ENCODE data around the gene FOXP1.

FOXP1 gene

DNA sequence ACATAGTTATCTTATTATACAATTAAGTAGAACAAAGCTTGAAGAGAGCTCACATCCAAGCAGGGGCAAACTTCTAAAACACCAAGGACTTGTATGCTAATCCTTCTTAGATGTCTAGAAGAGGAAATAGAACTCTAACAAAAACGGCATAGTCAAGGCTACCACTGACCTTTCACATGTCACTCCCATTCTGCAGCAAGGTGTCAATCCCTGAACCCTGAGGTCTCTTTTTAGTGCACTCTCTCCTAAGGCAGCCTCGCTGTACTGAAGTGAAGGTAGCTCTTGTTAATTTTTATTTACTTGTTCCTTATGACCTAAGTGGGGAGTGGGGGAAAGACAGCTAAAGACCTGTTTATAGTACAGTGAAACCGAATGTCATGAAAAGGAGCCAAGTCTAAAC, 506.5 kb downstream of the FOXP1 start:
- DNase-seq (ENCODE audit: low spot score): no peak

DNA sequence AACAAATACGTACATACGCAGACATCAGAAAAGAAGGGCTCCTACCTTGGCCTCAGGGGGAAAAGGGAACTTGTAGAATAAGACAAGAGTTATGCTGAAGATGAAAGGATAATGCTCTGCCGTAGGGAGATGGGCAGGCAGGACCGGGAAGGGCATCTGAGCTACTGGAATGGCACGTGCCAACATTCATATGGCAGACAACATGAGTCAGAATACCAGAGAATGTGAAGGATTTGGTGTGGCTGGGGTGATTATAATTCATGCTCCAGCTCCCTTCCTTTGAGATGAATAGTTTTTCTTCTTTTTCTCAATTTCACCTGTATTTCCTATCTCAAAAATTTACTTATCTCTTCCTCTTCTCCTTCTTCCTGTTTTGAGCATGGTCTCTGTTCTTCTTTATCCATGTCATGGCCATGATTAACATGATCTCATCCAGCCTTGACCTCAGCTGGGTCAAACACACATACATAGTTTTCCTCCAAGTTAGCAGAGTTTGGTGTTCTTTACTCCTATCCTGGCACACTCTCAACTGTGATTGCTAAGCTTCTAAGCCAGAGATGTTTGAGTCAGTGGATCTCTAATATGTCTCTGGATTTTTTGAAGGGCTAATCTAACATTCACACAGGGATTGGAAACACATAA, 507.0 kb downstream of the FOXP1 start:
- DNase-seq (ENCODE audit: low spot score): no peak

DNA sequence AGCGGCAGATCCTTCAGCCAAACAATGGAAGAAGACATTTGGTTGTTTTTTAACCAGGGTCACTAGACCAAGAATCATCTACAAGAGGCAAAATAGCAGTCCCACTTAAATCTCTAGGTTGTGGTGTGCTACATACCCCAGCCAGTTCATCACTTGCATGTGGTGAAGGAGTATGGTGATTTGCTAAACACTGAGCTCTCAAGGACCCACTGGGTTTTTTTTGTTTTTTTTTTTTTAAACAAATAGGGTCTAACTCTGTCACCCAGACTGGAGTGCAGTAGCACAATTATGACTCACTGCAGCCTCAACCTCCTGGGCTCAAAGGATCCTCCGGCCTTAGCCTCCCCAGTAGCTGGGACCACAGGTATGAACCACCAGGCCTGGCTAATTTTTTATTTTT, 508.0 kb downstream of the FOXP1 start:
- DNase-seq (ENCODE audit: low spot score): no peak

DNA sequence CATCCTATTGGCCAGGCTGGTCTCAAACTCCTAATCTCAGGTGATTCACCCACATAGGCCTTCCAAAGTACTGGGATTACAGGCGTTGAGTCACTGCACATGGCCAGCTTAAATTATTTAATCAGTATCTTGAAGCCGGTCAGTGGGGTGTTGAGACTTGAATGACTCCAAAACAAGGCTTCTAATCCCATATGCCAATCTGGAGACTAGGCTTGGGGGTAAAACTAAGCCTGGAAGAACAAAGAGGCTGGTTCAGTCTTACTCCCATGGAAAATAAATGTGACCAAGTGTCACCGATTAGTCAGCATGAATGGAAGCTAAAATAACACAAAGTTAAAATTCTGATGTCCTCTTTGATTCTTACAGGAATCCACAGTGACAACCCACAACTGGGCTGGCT, 509.1 kb downstream of the FOXP1 start:
- no peak for DNase-seq (ENCODE audit: low spot score)

DNA sequence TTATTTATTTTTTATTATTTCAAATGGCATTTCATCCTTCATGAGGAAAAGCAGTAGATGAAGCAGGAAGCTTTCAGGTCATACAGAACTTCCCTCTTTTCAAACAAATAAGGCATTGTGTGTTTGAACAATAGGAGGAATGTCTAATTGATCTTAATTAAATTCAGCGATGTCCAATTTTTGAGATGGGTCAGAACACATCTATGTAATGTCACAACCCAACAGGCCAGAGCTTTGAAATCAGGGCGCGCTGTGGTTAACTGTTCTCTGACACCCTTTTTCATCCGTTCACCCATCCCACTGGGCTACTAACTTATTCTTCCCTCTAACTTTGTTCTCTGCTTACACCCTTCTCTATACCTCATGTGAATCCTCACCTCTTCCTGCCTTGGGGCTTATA, 510.5 kb downstream of the FOXP1 start:
- no peak for DNase-seq (ENCODE audit: low spot score)

DNA sequence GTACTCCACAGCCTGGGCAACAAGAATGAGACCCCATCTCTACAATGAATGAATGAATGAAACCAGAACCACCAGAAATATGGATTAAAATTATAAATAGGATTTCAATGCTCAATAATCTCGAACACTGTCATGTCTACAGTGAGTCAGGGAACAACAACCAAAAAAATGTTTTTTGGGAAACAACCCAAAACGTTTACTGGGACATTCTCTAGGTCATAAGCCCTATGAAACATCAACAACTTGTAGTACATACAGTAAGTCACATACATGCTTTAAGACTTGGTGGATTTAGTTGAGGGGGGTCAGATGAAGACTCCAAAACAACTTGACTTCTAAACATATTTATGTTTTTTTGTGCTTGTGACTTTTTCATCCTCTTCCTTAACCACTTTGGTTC, 511.2 kb downstream of the FOXP1 start:
- no peak for DNase-seq (ENCODE audit: low spot score)

DNA sequence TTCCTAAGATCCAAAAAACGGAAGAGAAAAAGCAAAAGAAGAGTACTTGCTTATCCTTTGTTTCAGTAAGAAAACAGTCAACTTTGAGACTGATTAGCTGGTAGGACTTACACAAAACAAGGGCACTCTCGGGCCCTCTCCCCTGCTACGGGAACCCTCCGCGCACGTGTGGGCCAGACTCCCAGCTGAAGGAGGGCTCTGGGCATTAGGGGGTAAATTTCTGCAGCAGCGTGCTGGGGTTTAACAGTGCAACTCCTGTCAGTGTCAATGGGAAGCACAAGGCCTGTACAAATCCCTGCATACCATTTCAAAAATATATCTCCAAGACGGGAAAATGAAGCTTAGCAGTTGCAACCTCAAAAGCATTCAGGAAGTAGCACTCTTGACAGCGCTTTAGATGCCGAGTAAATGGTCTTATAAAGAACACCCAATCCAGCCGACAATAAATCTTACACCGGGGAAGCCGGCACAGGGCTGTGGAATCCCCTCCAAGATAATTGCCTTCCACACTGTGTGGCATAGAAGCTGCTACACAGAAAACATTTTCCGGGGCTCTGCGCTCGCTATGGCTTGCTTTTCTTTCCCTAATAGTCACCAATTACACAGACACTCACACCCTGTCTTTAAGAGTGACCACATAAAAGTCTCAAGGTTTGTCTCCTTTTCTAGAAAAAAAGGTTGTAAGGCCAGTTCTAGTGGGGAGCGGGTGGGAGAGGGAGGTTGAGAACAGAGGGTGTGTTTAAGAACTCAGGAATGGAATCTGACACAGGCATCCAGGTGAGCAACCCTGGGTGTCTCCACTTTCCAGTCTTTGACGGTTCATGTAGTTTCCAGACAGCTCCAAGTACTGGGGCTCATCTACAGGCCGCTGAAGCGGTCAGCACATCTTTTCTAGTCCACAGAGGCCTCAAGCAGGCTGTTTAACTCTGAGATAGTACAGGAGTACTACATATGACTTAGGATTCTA, 512.7 kb downstream of the FOXP1 start:
- no peak for DNase-seq (ENCODE audit: low spot score)

DNA sequence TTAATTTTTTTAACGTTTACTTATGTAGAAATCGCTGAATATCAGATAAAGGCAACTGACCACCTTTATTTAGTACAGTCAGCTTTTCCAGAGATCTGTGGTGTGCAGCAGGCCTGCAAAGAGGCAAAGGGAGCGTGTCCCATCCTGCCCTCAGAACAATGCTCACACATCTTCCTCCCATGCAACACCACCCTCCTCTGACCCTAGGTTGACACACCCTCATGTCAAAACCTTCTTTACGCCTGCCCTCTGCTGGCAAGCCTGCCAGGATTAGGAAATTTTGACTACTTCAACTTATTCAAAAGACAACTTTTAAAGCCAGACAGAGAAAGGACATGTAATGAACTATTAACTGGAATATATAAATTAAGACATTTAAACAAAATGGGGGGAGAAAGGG, 513.7 kb downstream of the FOXP1 start:
- no peak for DNase-seq (ENCODE audit: low spot score)

DNA sequence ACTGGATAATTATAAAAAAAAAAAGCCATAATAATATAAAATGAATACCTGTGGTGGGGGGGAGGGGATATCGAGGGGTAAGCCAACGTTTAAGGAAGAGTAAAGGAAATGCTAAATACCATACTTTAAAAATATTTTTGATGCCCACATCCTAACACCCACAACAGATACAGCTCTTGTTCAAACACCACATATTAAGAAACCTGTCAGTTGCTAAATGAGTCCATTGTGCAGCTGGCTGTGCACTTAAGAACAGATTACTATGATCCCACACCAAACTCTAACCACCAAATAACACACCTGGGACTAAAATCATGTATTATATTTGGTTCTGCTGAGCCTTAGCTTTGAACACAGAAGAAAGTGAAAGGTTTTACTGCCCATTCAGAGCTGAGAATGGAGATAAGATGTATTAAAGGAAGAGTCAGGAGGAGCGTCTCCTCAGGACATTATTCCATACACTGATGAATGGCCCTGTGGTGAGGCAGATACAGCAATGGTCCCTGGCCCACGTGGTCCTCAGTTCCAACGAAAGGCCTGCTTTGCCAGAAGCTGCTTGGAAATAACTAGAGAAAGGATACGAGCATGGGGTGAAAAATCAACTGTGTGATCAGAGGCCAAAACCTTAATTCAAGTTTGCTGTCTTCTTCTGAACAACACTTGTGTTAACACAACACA, 515.4 kb downstream of the FOXP1 start:
- DNase-seq (ENCODE audit: low spot score): no peak

DNA sequence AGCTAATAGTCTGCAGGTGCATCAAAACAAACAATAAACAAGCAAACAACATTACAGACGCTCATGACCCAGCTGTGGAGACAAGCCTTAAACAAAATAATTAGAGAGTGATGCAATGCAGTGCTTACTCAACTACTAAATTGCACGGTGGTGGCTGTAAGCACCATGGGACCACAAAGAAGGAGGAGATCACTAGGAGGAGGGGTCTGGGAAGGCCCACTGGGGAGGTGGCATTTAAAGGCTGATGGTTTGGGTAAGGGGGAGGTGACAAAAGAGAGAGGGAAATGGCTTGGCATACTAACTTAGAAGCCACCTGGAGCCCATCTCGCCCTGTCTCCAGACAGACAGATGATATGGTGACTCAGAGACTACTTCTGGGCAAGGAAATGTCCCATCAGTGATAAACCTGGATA, 516.7 kb downstream of the FOXP1 start:
- no peak for DNase-seq (ENCODE audit: low spot score)

DNA sequence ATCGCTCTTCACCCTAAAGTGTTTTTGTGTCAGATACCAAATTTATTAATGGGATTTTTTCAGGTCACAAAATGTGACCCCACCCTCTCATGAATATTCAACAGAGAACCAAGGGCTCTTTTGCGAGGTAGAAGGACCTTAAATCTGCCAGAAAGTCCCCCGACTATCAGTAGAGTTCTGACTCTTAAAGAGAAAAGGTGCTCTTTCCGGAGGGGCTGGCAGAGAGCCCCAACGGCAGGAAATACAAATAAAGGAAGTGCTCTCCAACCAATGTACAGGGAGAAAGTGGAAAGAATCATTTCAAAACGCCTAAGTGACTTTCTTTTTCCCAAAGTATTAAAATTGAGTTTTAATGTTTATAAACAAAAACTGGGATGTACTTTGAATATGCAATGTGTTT, 517.2 kb downstream of the FOXP1 start:
- DNase-seq (ENCODE audit: low spot score): no peak

DNA sequence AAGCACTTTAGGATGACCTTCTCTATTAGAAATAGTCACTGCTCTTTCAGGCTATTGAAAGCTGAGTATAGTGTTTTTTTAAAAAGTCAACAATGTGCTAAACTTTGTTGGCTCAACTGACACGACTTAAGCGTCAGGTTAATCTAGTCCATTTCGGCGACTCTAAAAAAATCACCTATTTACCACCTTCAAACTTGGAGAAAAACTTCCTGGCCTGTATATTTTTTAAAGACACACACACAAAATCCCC, 517.8 kb downstream of the FOXP1 start:
- DNase-seq (ENCODE audit: low spot score): no peak

DNA sequence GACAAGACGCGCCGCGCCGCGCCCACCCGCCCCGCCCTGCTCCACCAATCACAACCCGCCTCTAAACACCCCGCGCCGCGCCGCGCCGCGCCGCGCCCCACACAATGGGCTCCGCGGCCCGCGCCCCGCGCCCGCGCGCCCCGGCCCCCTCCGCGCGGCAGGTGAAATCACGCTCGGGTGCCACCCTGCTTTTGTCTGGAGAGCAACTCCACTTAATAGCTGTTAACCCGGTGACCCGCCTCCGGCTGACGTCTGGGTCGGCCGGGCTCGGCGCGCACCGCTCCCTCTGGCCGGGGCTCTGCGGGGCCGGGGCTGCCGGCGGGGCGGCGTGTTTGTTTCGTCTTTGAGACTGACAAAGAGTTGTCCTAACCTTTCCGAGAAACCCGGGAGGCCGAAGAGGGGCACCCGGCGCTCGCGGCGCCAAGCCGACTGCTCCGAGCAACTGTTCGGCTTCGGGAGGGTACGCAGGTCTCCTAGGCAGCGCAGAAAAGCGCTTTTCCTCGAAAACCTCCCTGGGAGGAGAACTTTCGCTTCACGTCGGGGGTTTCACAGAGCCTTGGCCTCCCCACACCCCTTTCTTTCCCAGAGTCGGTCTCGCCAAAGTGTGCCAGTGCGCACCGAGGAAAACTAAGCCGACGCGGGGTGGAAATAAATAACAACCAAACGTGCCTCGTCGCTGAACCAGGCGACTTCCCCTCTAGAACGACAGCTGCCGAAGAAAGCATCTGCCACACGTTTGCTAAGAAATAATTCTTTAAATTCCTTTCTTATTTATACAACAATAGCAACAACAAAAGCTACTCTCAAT, 518.4 kb downstream of the FOXP1 start:
- DNase-seq (ENCODE audit: low spot score): peak; percentile 80

DNA sequence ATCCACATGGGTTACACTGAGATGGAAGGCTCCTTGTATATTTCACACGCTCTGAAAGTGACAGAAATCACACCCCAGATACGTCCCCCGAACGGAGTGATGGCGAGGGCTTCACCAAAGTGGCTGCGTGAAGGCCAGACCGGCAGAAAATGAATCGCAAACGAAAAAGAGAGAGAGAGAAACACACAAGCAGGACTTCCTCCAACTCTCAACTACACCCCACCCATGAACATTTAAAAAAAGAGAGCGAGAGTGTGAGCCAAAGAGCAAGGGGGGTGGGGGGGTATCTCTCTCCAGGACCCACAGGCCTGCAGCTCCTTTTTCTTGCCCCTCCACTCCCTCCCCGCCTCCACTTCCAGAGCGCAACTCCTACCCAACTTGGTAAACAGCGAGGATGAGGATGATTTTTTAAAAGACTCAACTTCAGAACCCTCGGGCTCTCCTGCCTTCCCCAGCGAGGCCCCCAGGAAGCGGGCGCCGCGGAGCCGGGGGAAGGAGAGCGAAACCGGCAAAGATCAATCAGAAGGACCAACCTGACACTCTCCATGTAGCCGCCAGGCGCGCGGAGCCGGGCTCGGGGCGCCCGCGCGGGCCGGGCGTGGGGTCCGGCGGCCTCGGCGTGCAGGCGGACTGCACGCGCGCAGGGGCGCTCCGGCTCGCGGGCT, 519.1 kb downstream of the FOXP1 start:
- DNase-seq (ENCODE audit: low spot score): peak; percentile 83

DNA sequence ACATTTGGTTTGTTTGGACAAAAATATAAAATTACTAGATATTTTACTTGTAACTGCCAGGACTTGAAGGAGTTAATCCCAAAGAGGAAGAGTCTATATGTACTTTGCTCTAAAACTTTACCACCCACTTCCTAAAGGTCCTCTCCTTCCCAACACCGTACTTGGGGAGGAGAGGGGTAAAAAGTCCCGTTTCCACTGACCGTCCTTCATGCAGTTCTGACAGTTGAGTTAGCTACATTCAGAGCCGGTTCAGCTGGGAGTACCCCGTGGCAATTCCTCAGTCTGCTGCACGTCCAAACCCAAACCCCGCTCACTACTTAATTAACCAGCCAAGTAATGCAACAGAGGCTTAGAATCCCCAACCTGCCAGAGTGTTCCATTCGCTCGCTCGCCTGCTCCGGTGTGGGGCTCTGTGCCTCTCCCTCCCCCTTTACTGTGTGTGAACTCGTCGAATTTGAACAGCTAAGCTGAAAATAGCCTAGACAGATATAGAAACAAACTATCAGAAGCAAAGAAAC, 519.7 kb downstream of the FOXP1 start:
- peak; percentile 73 for DNase-seq (ENCODE audit: low spot score)

DNA sequence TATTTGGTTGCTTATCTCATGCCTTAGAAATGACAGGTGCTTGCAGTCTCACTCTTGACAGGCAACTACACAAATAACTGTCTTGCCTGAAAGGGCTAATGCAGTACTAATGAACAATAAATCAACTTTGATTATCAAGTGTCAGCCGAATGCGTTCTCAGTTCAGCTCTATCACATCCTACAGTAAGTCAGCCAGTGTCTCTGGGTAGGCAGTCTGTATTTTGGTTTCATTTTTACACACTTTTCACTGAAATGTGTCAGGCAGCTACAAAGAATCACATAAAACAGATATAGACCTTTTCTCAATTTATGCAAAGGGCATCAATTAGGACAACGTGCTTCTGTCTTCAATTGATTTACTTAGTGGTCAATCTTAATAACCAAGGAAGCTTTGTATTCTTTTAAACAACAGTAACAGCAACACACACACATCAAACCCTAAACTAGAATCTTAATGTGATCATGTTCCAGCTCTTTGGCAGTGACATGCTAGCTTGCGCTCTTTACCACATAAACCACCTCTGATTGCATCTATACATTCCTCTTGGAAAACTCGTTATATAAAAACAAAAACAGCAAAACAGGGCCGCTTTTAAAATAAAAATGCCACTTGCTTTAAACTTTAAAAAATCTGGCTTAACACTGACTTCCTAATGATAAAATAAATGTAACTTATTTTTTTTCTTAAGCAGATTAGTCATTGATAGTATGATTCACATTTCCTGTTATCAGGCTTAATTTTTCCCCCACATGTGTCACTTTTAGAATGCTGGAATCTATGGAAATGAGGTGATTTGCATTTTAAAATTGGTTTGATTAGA, 520.4 kb downstream of the FOXP1 start:
- DNase-seq (ENCODE audit: low spot score): no peak

DNA sequence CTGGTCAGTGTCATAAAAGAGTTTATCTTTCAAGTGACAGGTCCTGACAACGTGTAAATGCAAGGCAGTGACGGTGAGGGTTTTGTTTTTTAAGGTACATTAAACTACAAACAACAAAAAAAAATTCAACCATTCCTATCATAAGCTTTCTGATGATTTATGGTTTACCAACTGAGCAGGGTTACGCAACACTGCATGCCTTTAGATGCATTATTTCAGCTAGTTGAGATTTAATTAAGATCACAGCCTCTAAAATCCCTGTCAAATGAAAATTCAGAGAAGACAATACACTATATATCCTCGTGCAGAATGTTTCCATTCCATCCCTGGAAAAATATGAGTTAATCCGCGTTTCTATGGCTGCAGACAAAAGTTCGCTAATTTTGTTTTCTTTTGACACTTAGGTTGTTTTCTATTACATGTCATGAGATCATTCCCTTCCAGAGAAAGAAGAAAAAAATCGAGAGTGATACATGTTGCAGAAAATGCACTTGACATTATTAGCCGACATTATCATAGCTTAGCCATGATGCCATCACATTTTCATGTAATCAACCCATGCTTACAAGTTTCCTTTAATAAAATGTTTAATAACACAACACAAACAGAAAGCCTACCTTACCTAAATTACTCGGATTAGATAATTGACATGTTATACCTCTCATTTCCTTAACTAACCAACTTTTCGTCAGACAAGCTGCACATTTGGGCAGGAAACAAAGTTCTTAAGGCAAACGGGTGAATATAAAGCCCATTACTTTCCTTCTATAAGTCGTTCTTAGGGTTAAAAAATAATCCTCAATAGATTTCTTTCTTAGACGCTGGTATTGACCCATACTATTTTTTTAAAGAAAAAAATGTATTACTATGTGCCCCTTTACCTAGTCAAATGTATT, 521.2 kb downstream of the FOXP1 start:
- DNase-seq (ENCODE audit: low spot score): no peak

DNA sequence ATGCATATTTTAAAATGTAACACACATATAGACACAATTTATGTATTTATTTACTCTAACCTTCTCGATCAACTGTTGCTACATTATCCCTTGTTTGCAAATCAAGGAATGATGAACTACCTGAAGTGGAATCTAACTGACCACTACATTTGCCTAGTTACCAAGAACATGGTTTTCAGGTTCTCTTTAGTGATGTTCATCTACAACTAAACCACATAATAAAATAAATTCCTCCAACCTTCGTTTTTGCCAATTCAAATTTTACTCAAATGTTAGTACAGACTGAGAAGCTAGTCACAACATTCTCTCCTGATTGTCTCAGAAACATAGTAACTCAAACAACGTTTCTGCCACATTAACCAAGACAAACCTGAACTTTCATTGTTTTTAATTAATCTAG, 521.9 kb downstream of the FOXP1 start:
- DNase-seq (ENCODE audit: low spot score): no peak

DNA sequence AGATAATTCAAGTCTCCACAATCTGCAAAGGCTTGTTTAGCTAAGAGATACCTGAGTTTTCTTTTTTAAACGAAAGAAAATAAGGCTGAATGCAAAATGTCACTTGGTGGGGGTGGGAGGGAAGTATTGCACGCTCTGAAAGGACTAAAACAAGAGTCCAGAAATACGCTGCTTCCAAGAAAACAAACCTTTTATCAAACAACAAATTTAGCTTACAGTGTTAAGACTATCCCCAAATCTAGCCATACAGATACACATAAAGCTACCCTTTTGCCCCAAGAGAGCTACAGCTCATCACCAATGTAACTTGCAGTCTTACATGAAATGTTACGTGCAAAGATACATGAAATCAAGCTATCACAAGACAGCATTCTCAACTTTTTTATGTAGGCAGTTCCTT, 522.5 kb downstream of the FOXP1 start:
- DNase-seq (ENCODE audit: low spot score): no peak

DNA sequence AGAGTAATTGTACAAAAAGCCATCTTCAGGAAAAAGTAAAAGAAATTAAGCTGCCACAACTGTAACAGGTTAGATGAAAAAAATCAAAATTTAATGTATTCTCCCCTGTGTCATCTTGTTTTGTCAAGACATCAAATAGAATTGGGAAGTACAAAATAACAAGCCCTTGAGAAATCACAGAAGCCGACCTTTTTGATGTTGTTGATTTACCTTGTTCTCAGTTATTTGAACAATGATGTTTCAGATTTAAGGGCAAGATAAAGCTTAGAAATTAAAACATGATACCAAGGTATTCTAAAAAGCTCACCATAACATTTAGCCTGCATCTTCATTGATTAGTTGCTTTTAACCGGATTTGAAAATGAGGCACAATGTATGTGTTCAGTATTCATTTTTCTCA, 523.0 kb downstream of the FOXP1 start:
- DNase-seq (ENCODE audit: low spot score): no peak

Measured in left forelimb (tissue), 1 donor.